RPMI7951 (cell line): ENCODE results near the gene CUBN. TPM values are rescaled to one million over a fixed set of nuclear protein-coding genes. Genes with fewer than 3 reads are reported as not detected.
"Not testable (repeated sequence)": the region's sequence is repeated elsewhere in the genome, so short reads cannot be mapped to it uniquely, and the experiment has no call there.

Experiments
- DNase-seq: peaks from one replicate; pipeline ENCODE4 v3.0.0-alpha.2; 2012; ENCODE audit warnings: low read depth
- total RNA-seq: library from RNA; depleted of rRNA; stranded (reverse); fragments of >200 nt; shearing (Covaris generic); gene quantifications from 2 replicates; pipeline ENCODE4 v1.2.3, GENCODE V29; 2014

Gene CUBN
- total RNA-seq, 1 experiment from 2014 or later = 2.9 TPM

DNA sequence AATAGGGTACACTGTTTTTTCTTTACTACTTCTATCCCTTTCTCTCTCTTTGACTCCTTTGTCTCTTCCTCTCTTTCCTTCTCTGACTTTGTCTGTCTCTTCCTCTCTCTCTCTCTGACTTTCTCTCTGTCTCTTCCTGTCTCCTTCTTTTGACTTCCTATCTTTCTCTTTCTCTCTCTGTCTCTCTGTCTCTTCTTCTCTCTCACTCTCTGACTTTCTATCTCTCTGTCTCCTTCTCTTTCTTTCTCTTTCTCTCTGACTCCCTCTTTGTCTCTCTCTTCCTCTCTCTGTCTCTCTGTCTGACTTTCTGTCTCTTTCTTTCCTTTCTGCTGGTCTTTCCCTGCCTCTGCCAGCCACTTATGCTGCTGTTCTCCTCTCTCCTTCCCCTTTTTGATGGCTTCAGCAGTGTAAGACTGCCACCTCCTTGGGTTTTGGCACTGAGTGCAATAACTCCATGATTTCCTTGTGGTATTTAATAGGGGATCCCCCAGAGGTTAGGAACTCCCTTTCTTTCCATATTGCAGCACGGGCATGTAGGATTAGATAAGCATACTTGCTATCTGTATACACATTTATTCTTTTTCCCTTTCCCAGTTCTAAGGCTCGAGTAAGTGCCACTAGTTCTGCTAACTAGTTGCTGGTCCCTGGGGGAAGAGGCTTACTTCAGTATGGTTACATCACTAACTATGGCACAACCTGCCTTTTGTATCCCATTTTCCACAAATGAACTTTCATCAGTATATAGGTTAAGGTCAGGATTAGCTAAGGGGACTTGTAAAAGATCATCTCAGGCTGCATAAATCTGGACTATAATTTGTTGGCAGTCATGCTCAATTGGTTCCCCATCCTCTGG is 116.3 kb downstream of the CUBN start:
- not testable (repeated sequence) for DNase-seq

DNA sequence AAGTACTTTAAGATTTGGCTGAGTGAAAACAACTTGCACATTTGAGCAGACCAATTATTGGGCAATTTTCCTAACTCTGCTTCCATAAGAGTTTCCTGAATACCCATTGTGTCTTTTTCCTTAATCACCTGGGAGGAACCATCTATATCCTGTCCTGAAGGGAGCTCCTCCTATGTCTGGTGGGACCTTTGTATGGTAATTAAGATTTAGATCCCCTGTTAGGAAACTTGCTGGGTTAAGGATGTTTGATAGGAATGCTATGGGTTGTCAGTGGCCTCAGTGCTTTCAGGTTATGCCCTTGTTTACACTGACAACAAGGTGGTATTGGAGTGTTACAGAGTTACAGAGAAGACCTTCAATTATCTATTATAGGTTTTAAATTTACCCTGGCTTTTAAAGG is 116.9 kb downstream of the CUBN start:
- not testable (repeated sequence) for DNase-seq

DNA sequence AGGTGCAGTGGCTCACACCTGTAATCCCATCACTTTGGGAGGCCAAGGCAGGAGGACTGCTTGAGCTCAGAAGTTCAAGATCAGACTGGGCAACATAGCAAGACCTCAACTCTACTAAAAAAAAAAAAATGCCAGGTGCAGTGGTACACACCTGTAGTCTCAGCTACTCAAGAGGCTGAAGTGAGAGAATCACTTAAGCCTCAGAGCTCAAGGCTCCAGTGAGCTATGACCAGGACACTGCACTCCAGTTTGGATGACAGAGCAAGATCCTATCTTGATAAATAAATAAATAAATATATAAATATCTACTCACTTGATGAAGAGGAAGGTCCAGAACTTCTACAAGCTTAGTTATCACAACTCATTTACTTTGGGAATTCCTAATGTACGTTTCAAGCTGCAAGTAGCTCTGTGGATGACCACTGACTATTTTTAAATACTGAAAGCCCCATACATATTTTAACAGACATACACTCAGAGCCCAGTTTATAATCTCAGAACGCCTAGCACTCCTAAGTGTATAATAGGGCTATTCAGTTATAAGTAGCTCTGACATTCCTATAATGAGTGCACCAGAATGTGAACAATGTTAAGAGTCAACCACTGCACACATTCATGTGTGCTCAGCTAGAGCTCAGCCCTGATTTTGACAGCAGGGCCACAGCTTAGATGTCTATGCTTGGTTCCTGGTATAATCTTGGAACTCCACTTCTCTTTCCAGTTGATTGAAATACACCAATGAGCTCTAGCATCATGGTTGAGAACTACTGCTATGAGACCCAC is 119.1 kb downstream of the CUBN start:
- no peak for DNase-seq

DNA sequence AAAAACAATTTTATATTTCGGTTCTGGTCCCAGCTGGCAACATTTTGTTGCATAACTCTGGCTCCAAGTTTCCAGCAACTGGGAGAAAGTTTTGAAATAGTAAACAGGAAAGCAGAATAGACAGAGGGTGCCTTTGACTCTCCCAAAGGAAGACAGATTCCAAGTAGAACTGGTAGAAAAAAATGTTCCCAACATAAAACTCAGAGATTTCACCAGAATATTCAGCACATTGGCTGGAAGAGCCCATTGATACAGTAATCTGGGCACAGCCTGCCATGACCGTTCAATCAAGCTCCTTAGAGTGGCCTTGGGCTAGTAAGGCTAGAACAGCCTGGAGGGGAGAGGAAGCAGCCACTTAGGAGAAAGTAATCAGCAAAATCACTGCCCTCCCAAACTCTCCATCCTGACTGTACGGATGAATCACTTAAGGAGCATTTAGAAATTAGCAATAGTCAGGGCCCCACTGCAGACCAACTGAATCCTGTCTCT is 120.4 kb downstream of the CUBN start:
- peak; percentile 93 for DNase-seq

DNA sequence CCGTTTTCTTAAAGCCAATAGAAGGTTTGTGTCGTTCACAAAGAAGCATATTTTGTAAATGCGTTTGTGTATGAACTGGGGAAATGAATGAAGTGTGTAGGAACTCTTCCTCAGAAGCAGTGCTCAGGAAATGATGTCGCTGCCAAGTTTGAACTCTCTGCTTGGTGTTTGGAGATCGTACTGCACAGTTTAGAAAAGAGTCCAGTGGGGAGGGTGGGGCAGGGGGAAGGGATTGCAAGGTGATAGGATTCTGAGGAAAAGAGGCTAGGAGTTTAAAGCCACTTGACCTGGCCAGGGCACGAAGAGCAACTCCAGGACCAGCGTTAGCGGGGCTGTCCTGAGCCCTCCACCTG is 122.2 kb downstream of the CUBN start:
- no peak for DNase-seq

DNA sequence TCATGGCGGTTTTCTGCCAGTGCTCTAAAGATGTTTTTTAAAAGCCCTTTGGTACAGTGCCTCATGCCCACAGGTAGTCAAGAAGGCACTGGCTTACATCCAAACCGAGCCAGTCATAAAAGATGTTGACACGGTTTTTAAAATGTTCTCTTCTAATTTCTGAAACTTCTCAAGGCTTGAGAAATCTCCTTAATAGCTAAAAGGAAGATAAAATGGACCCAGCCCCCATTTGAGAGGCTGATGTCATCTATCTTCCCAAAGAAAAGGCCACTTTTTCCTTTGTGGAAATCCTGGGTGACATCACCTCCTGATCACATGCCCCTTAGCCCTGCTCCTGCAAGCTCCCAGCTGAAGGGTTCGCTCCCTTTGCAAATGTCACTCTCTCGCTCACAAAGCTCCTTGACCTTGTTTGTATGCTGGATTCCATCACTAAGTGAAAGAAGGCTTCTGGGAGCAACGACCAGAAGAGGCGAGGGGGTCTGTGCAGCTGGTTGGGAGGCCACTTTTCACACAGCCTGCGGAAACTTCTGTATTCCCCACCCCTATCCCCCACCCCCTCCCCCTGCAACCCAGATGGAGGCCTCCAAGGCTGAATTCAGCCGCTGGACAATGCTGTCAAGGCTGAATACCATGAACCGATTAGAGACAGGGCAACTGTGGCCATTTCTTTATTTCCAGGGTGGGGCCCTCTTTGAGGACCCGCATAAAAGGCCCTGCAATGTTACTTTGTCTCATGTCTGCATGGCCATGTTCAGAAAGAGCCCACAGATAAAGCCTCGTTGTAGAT is 122.8 kb downstream of the CUBN start:
- DNase-seq = peak; percentile 86

DNA sequence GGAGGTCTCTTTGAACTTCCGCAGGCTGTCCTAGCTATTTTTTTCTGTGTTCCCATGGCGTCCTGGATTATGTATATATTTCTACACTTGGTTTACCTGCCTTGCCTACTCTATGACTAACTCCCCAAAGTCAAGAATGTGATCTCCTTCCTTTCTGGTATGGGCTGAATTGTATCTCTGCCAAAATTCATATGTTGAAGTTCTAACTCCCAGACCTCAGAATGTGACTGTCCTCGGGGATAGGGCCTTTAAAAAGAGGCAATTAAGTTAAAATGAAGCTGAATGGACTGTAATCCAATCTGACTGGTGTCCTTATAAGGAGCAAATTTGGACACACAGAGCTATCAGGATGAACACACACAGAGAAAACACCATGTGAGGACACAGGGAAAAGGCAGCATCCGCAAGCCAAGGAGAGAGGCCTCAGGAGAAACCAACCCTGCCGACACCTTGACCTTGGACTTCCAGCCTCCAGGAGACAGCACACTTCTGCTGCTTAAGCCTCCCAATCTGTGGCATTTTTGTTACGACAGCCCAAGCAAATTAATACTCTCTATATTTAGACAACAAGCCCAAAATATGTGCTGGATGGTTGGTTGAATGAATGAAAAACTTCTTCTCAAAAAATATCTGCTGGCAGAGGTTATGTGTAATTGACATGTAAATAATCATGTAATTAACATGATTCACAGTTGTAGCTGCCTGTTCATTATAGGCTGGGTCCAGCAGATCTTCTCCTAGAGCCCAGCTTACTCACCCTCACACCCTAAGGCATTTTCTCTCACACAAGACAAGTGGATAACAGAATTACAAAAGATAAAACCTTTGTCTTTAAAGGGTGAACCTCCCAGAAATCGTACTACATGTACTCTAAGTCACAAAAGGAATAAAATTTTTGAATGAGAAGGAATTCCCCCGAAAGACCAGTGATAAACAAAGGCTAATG is 123.7 kb downstream of the CUBN start:
- DNase-seq = peak; percentile 83

DNA sequence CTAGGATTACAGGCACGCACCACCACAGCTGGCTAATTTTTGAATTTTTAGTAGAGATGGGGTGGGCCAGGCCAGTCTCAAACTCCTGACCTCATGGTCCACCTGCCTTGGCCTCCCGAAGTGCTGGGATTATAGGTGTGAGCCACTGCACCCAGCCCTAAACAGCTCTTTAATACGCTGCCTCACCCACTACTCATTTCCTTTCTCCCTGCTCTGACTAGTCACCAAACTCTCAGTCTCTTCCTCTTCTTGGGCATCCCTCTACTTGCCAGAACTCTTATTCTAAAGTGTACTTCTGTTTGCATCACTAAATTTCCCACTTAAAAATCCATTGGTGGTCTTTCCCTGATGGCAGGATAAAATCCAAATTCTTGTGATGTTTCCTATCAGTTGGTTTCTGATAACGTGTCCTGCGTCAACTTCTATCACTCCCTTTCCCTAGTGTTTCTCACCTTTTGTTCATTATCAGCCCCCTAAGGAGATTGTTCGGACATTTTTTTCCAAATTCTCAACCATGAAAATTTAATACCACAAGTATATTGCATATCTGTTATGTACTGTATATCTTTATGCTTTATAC is 124.7 kb downstream of the CUBN start:
- no peak for DNase-seq

DNA sequence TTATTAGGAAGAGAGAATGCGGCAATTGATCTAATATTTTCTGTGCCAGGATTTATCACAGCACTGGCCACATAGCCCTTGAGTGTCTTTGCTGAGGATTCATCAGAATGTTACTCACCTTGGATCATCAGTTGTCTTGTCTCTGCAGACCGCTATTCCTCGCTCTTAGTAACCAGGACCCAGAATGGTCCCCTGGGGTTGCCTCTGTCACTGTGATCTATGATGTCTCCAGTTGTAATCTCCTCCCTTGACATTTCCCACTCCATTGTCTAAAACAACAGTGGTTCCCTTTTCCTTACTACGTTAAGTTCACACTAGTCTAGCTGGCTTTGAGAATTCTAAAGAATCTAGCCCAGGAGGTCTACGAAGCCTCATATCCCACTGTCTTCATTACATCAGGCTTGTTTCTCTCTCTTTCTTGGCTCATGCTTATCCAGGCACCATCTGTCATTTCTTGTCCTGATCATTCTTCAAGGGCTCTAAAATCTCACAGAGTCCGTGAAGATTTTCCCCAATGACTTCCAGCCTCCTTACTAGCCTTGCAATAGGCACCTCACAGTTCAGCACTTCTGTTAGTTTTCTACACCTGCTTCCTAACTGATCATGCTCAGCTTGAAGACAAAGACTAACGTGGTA is 125.8 kb downstream of the CUBN start:
- DNase-seq = peak; percentile 36

DNA sequence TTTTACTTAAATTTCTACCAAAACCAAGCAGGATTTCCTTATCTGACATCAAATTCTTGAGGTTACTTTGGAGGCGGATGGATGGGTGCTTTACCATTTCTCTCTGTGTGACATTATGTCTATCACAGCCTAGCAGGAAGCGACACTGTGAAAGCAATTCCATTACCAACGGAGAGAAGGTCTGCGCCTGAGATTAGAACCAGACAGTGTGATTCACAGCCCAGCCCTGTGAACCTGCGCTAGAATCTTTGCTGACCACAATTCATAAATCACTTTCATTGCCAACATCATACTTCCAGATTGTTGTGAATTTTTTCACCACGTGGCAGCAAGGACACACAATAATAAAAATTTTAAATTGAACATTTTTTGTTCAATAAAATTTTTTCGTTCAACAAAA is 126.5 kb downstream of the CUBN start:
- peak; percentile 96 for DNase-seq

DNA sequence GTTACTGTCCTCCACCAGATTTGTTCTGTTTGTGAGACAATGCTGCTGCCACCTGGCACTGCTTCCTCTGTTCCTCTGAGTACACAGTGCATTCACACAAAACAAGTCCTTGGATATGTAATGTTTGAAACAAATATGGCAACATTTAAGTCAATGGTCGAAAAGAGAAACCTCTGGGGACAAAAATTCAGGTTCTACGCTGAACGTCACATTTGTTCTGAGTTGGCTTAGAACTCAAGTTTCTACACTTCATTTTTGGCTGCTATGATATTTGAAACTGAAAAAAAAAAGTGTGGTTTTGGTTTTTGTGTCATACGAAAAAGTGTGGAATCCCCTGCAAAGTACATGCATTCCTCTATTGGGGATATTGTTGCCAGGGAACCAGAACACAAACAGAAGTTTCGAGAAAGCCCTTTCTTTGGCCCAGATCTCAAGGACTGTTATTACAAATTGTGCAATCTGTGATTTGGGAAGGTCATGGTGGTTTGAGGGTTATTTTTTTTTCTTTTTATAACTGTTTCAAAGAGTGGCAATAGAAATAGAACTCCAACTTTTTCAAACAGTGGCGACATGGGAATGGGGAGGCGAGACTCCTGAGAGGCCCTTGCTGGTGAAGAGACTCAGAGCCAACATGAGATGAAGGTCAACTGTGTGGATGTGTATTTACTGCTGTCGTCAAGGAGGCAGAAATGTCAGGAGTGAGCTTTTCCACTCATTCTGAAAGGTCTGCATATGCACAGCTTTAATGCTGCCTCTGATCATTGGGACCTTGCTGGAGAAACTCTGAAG is 127.5 kb downstream of the CUBN start:
- peak; percentile 96 for DNase-seq

DNA sequence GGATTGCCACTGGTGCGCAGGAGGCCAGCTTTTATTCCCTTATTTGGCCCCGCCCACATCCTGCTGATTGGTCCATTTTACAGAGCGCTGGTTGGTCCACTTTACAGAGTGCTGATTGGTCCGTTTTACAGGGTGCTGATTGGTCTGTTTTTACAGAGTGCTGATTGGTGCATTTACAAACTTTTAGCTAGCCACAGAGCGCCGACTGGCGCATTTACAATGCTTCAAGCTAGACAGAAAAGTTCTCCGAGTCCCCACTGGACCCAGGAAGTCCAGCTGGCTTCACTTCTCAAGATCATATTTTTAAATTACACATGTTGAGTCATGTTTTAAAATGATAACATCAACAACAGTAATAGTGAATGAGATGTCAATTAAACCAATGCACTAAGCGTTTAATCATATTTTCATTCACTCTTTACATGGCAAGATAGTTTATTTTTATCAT is 128.3 kb downstream of the CUBN start:
- DNase-seq = peak; percentile 38

DNA sequence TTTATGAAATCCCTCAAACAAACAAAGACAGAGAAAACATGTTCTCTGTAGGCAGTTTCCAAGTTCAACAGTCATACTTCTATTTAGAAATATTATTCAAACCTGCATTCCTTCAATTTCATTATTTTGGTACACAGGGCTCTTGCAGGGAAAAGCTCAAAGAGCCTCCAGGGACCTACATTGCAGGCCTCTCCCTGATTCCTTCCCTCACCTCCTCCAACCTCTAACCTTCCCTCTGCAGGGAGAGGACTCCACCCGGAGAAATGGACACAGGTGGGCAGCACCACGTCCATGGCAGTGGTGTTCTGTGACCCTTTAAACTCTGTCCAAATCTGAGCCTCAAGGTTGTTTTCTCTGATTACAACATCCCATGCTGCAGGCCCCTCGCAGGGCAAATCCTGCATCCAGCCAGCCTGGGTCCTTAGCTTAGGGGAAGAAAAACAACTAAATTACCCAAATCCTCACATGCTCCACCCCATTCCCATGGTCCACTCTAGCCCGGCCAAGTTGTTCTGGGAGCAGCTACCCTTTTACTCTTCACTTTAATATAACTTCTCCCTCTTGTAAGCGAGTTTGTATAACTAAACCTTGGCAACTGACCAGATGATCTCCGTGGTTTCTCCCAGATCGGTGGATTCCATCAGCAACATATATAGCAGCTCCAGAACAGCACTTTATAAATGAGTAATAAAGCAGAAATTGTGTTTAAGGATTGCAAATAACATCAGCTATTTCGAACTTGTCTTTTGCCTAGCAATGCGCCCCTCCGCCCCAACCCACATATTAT is 129.8 kb downstream of the CUBN start:
- peak; percentile 56 for DNase-seq

DNA sequence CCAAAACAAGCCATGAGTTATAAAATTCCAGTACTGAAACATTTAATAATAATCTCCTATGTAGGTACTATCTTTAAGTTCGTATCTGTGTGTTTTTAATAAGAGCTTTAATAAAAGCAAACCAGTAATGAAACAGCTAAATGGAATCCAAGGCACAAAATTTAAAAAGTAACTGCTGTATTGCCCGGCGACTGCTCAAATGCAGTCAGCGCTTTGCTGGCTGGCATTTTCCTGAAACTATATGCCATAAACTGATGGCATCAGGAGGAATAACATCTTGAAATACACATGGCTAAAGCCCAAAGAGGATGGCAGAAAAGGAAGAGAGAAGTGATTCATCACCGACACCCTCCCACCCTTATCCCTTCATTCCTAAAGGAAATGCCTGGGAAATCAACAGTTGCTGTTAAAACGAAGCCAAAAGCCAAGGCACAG is 133.1 kb downstream of the CUBN start:
- DNase-seq = peak; percentile 86

DNA sequence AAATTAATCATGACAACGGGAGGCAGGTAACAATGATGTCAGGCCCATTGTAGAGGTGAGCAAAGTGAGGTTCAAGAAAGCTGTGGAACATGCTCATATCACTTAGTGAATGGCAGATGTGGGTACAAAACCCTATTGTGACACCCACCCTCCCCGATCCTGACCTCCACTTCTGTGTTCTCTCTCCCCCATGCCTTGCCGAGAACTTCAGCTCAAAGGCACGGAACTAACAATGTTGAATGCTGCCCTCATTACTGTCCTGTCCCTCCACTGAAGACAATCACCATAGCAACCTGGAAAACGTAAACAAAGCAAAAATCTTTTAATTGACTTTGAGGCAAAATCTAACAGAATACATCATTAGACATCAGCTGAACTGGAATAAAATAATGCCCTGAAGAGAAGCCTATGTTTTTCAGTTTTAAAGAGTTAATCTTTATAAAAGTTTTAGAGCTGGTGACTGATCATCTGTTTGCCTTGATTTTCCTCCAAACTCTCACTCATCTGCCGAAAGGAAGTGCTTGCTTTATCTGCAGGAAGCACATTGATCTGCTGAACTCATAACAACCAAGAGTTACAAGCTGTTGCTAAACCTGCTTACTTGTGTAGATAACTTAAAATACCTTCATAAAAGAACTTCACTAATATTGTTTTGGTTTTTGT is 133.6 kb downstream of the CUBN start:
- DNase-seq = peak; percentile 74

DNA sequence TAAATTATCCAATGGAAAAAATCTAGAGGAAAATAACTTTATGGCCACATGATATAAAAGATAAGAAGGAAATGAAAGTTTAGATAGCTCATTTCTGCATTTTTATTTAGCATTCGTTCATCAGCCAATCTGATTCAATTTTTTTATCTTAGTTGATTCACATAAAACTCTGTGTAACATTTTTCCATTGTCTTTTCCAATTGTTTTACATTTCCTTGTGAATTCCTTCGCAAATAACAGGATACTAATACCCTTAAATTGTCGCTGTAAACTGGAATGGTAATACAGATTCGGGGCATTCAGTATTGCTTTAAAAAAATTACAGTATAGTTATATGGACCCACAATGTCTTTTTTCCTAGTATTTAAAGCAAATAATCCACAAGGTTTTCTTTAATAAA is 136.4 kb downstream of the CUBN start:
- no peak for DNase-seq

DNA sequence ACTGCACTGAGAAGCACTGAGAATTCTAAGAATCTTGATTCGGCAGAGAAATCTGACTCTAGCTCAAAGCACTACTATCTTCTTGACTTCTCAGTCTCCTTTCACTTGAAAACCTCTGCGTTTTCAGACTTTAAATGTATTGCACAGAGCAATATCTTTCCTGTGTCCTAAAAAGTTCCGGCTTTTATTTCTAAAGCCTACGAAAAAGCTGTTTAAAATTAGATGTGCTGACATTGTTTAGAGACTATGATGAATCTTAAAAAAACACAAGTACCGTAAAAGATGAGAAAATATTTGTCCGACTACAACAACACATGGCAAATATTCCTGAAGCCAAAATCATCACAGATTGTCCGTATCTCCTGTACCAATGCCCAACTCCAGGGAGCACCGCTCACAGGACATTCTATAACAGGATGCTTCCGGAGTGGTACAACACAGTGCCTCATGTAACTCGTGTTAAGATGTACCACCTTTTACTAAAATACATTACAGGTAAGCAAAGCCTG is 136.9 kb downstream of the CUBN start:
- peak; percentile 67 for DNase-seq

DNA sequence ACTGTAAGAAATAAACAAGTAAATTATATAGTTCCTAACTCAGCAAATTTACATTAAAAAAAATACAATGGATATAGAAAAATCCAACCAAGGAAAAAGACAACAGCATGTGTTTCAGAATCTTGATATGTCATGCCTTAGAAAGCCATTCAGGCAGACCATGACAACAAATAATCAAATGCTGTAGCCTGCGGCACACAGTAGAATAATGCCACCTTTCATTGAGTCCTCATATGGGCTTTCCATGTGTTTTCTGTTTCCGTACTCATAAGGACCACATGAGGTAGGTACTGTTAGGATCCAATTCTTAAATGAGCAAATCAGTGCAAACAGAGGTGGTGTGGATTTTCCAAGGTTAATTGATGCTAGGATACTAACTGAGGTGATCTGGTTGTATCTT is 138.6 kb downstream of the CUBN start:
- peak; percentile 53 for DNase-seq
